Neutrophil (primary cell): ENCODE data around the gene RABEP2.
"Not testable (repeated sequence)": the region's sequence is repeated elsewhere in the genome, so short reads cannot be mapped to it uniquely, and the experiment has no call there.

Experiments used
- H3K27ac ChIP-seq: fragments of 200-600 bp; sonication (generic); 2 replicates; pipeline ENCODE4 v1.5.1; 2016; ENCODE audit warnings: mild to moderate bottlenecking, moderate library complexity
- H3K27me3 ChIP-seq: fragments of 200-600 bp; sonication (generic); 2 replicates; pipeline ENCODE4 v1.6.0; 2016; ENCODE audit warnings: mild to moderate bottlenecking
- H3K36me3 ChIP-seq: fragments of 200-600 bp; sonication (generic); 2 replicates; pipeline ENCODE4 v1.5.1; 2017
- H3K4me1 ChIP-seq, 2 experiments: fragments of 200-600 bp in 1 of 2; sonication (generic) in 1 of 2; 1 replicate in 1 of 2; 2 replicates in 1 of 2; pipeline versions ENCODE4 v1.5.1 to v1.6.1; 2013 to 2016; ENCODE audit warnings: low read depth in 1 of 2, low read length in 1 of 2, mild to moderate bottlenecking in 1 of 2, moderate library complexity in 1 of 2; ENCODE audit not compliant: control insufficient read depth in 1 of 2, insufficient read depth in 1 of 2
- H3K4me3 ChIP-seq, 2 experiments: fragments of 200-600 bp in 1 of 2; sonication (generic) in 1 of 2; 1 replicate in 1 of 2; 2 replicates in 1 of 2; pipeline ENCODE4 v1.5.1; 2013 to 2016; ENCODE audit warnings: low read depth in 1 of 2, low read length in 1 of 2, mild to moderate bottlenecking in 1 of 2, moderate library complexity in 1 of 2
- H3K9me3 ChIP-seq: fragments of 200-600 bp; sonication (generic); 2 replicates; pipeline ENCODE4 v1.5.1; 2016
- CTCF ChIP-seq: fragments of 200-600 bp; sonication (generic); IDR thresholded peaks from 2 replicates; pipeline ENCODE4 v1.5.1; 2016; ENCODE audit warnings: antibody characterized with exemption

RABEP2 gene

GRCh38 chr16:28897826-28898225 is 27.2 kb downstream of the RABEP2 start:
- no peak for TF ChIP-seq CTCF
- H3K4me1 ChIP-seq, result no peaks in the 10 kb centered on the region
- H3K36me3 ChIP-seq, result no peaks in the 10 kb centered on the region
- H3K9me3 ChIP-seq, result no peaks in the 10 kb centered on the region
- H3K4me3 ChIP-seq, result no peak overlapping the region
- no peak overlapping the region for H3K27ac ChIP-seq
- H3K27me3 ChIP-seq, result no peaks in the 10 kb centered on the region

- Histone ChIP-seq H3K27ac (no peak overlapping the region), H3K36me3 (no peaks in the 10 kb centered on the region), H3K4me3 (no peak overlapping the region), H3K4me1 (no peaks in the 10 kb centered on the region), H3K27me3 (no peaks in the 10 kb centered on the region), H3K9me3 (no peaks in the 10 kb centered on the region)
- no peak for TF ChIP-seq CTCF
These were observed 29.4 kb downstream of the RABEP2 start for GRCh38 chr16:28895609-28896008.

- no peaks in the 10 kb centered on the region for H3K9me3 ChIP-seq
- no peak for TF ChIP-seq CTCF
- no peak overlapping the region for H3K4me3 ChIP-seq
- H3K27me3 ChIP-seq, result no peaks in the 10 kb centered on the region
- no peak overlapping the region for H3K27ac ChIP-seq
- no peaks in the 10 kb centered on the region for H3K4me1 ChIP-seq
- H3K36me3 ChIP-seq, result no peaks in the 10 kb centered on the region
These were observed 31.7 kb downstream of the RABEP2 start for GRCh38 chr16:28893291-28893690.

- Histone ChIP-seq H3K27ac (no peak overlapping the region), H3K4me3 (no peak overlapping the region), H3K36me3 (no peaks in the 10 kb centered on the region), H3K9me3 (no peaks in the 10 kb centered on the region), H3K27me3 (no peaks in the 10 kb centered on the region), H3K4me1 (no peaks in the 10 kb centered on the region)
- TF ChIP-seq CTCF, result no peak
These were observed 32.8 kb downstream of the RABEP2 start for GRCh38 chr16:28891964-28892890.

- not testable (repeated sequence) for H3K4me1 ChIP-seq, H3K36me3 ChIP-seq, H3K27me3 ChIP-seq, H3K27ac ChIP-seq, H3K4me3 ChIP-seq, H3K9me3 ChIP-seq
These were observed 34.7 kb downstream of the RABEP2 start for GRCh38 chr16:28890355-28890754.

GRCh38 chr16:28886945-28887344 is 38.1 kb downstream of the RABEP2 start:
- Histone ChIP-seq H3K4me1 (no peaks in the 10 kb centered on the region), H3K9me3 (no peaks in the 10 kb centered on the region), H3K4me3 (no peak overlapping the region), H3K27me3 (no peaks in the 10 kb centered on the region), H3K27ac (no peak overlapping the region), H3K36me3 (no peaks in the 10 kb centered on the region)
- TF ChIP-seq CTCF, result no peak
